ENCODE results near the gene KCNIP4.
"Not testable (repeated sequence)": the region's sequence is repeated elsewhere in the genome, so short reads cannot be mapped to it uniquely, and the experiment has no call there.

Gene KCNIP4

DNA sequence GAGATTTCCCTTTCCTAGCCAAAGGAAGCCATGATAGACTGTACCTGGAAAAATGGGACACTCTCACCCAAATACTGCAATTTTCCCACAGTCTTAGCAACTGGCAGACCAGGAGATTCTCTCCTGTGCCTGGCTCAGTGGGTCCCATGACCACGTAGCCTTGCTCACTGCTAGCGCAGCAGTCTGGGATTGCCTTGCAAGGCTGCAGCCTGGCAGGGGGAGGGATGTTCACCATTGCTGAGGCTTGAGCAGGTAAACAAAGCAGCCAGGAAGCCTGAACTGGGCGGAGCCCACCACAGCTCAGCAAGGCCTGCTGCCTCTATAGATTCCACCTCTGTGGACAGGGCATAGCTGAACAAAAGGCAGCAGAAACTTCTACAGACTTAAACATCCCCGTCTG lies 596.2 kb downstream of the KCNIP4 start:
- not testable (repeated sequence) for H3K4me3 Mint-ChIP-seq; ATAC-seq (ENCODE audit: low read depth); H3K36me3 Mint-ChIP-seq; H3K27ac Mint-ChIP-seq; DNase-seq (ENCODE audit: low spot score in 2 of 2); H3K27me3 Mint-ChIP-seq; H3K4me1 Mint-ChIP-seq
- peaks cover 15% of the 10 kb centered on the region for H3K9me3 Mint-ChIP-seq

DNA sequence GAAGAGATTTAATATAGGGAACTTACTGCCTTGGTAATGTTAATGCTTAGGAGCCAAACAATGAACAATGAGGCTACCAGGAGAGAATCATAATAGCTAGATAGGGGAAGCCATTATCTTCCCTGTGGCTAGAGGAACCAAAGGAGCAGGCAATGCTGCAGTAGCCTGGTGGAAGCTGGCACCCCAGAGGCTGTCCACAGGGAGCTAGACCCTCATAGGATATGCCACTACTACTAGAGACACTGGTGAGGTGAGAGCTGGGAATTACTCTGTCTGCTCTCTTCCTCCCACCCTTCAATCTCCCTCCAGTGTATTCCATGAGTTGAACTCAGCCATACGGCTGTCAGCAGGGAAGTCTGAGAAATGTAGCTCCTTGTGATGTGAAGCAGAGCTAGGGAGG lies 601.4 kb downstream of the KCNIP4 start:
- H3K36me3 Mint-ChIP-seq, result no peaks in the 10 kb centered on the region
- ATAC-seq (ENCODE audit: low read depth), result no peak
- H3K9me3 Mint-ChIP-seq, result peaks cover 5% of the 10 kb centered on the region
- H3K27ac Mint-ChIP-seq, result no peak overlapping the region
- H3K4me3 Mint-ChIP-seq, result no peak overlapping the region
- DNase-seq (ENCODE audit: low spot score in 2 of 2), result no peak
- no peaks in the 10 kb centered on the region for H3K27me3 Mint-ChIP-seq
- H3K4me1 Mint-ChIP-seq, result no peaks in the 10 kb centered on the region

DNA sequence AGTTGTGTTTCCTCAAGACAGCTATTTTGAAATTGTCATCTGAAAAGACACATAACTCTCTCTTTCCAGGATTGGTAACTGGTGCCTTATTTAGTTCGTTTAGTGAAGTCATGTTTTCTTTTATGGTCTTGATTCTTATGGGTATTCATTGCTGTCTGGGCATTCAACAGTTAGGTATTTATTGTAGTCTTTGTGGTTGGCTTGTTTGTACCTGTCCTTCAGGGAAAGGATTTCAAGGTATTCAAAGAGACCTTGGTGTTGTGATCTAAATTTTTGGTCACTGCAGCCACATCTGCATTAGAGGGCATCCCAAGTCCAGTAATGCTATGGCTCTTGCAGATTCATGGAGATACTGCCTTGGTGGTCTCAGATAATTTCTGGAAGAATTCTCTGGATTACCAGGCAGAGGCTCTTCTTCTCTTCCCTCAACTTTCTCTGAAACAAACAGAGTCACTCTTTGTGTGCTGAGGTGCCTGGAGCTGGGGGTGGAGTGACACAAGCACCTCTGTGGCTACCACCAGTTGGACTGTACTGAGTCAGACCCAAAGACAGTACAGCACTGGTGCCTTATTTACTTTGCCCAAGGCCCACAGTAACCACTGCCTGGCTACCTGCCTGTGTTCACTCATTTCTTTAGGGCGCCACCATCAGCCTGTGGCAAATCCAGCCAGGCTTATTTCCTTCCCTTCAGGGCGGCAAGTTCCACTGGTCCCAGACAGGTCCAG lies 620.4 kb downstream of the KCNIP4 start:
- H3K4me1 Mint-ChIP-seq, result no peaks in the 10 kb centered on the region
- ATAC-seq (ENCODE audit: low read depth), result no peak
- no peak for DNase-seq (ENCODE audit: low spot score in 2 of 2)
- no peaks in the 10 kb centered on the region for H3K36me3 Mint-ChIP-seq
- H3K27ac Mint-ChIP-seq, result no peak overlapping the region
- no peaks in the 10 kb centered on the region for H3K27me3 Mint-ChIP-seq
- no peak overlapping the region for H3K4me3 Mint-ChIP-seq
- H3K9me3 Mint-ChIP-seq, result peaks cover 13% of the 10 kb centered on the region

DNA sequence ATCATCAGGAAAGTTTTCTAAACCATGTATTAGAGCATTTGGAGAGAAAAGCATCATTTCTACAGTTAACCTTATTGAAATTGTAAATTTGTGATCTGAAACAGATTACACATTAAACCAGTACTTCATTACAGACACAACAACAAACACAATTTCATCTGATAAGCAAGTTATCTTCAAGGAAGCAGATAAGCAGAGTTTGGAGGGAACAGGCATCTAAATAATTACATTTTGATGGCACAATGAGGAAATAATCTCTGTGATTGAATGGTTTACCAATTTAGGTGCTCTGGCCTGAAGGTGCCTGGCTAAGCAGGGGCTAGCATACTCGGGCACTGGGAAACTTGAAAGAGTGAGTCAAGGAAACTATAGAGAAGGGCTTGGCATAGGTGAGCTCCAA lies 628.5 kb downstream of the KCNIP4 start:
- no peaks in the 10 kb centered on the region for H3K27me3 Mint-ChIP-seq

DNA sequence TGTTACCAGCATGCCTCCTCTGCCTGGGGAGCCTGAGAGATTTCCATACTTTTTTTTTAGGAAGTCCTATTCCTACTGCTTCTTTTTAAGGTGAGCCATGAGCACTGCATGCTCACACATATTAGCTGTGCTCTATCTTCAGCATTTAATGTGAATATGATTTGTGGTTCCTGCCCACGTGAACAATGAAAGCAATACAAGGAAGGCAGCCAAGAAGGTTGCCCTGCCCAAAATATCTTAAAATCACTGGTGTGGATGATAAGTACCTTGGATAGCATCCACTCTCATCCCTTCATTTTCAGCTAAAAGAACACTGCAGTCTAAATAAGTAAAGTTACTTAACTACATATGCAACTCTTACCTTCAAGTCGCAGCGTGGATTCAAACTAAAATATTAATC lies 640.9 kb downstream of the KCNIP4 start:
- H3K36me3 Mint-ChIP-seq, result no peaks in the 10 kb centered on the region
- no peak for DNase-seq (ENCODE audit: low spot score in 2 of 2)
- H3K27me3 Mint-ChIP-seq, result no peaks in the 10 kb centered on the region
- H3K27ac Mint-ChIP-seq, result no peak overlapping the region
- H3K4me3 Mint-ChIP-seq, result no peak overlapping the region
- H3K4me1 Mint-ChIP-seq, result no peaks in the 10 kb centered on the region
- no peak for ATAC-seq (ENCODE audit: low read depth)
- H3K9me3 Mint-ChIP-seq, result peaks cover 8% of the 10 kb centered on the region

More for the DNA sequence above, 628.5 kb downstream of the KCNIP4 start:
- DNase-seq (ENCODE audit: low spot score in 2 of 2) (no peak), ATAC-seq (ENCODE audit: low read depth) (no peak)
- Mint-ChIP-seq H3K9me3 (peaks cover 11% of the 10 kb centered on the region), H3K36me3 (no peaks in the 10 kb centered on the region), H3K4me3 (no peak overlapping the region), H3K4me1 (no peaks in the 10 kb centered on the region), H3K27ac (no peak overlapping the region)

DNA sequence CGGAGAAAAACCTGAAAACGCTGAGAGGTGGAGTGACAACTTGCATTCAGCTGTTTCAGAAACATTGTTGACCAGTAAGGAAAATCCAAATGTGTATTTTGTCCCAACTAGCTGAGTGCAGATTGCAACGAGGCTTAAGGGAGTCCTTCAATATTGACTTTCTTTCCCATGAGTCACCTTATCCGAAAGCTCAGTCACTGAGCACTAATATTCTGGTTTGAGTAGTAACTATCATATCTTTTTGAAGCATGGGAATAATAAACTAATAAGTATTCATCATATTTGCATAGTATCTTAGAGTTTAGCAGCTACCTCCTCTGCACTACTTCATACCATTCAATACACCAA lies 644.1 kb downstream of the KCNIP4 start:
- Mint-ChIP-seq H3K9me3 (peaks cover 8% of the 10 kb centered on the region), H3K4me1 (no peaks in the 10 kb centered on the region), H3K27me3 (no peaks in the 10 kb centered on the region), H3K27ac (no peak overlapping the region), H3K36me3 (no peaks in the 10 kb centered on the region), H3K4me3 (no peak overlapping the region)
- ATAC-seq (ENCODE audit: low read depth) (no peak), DNase-seq (ENCODE audit: low spot score in 2 of 2) (no peak)

DNA sequence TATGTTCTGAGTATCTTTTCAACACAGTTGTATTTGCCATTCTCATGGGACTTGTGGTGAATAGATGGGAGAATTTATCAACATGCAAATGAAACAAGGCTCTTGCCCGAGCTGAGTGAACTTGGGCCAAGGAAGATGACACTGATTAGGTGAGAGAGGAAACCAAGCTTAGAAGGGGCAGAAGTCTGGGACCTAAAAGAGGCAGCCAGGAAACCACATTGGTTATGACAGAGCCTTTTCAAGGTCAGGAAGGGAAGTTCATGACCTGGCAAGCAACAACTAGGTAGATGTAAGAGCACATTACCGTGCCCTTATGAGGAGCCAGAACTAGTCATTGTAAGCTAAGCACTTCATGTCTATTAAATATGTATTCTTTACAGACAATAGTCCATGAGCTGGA lies 658.0 kb downstream of the KCNIP4 start:
- no peak overlapping the region for H3K4me3 Mint-ChIP-seq
- no peaks in the 10 kb centered on the region for H3K27me3 Mint-ChIP-seq
- peaks cover 6% of the 10 kb centered on the region for H3K9me3 Mint-ChIP-seq
- H3K36me3 Mint-ChIP-seq, result no peaks in the 10 kb centered on the region
- ATAC-seq (ENCODE audit: low read depth), result no peak
- H3K27ac Mint-ChIP-seq, result no peak overlapping the region
- DNase-seq (ENCODE audit: low spot score in 2 of 2), result no peak
- no peaks in the 10 kb centered on the region for H3K4me1 Mint-ChIP-seq

DNA sequence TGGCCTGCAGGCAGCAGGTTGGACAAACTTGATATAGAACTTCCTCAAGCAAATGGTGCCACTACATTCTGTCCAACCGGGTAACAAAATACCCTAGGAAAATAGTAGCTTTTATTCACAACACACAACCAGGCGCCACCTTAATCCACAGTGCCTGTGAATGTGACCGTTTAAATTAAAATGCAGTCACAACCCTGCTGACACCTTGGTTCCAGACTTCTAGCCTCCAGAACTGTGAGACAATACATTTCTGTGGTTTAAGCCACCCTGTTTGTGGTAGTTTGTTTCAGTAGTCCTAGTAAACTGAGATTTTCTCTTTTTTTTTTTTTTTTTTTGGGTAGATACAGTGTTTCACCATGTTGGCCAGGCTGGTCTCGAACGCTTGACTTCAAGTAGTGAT lies 672.5 kb downstream of the KCNIP4 start:
- no peak overlapping the region for H3K27ac Mint-ChIP-seq
- ATAC-seq (ENCODE audit: low read depth), result no peak
- H3K9me3 Mint-ChIP-seq, result peaks cover 6% of the 10 kb centered on the region
- no peaks in the 10 kb centered on the region for H3K36me3 Mint-ChIP-seq
- no peak for DNase-seq (ENCODE audit: low spot score in 2 of 2)
- no peaks in the 10 kb centered on the region for H3K4me1 Mint-ChIP-seq
- peaks cover 1% of the 10 kb centered on the region for H3K27me3 Mint-ChIP-seq
- H3K4me3 Mint-ChIP-seq, result no peak overlapping the region

DNA sequence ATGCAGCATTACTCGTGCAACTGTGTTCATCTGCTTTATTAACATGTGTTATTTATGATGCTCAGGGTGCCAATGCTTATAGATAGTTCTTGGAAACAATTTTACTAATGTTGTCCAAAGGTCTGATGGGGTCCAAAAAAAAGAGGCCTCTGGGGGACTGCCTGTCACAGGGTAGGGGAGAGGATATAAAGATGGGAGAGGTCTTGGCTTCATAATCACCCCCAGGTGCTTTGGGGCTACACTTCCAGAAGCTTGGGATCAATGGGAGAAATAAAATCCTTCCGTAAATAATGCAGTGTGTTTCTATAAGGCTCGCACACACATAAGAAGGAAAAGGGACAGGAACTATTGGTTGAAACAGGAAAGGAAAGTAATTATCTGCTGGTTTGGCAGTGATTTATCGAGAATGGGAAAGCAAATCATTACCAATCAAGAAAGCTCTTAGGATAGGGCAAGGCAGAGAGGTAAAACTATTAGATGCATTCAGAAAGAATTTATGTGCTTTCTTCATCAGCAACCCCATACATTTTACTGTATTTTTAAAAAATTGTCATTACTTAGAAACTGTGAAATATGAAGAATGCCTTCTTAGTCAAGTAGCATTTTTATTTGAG lies 677.0 kb downstream of the KCNIP4 start:
- Mint-ChIP-seq H3K9me3 (peaks cover 1% of the 10 kb centered on the region), H3K27ac (no peak overlapping the region), H3K27me3 (peaks cover 1% of the 10 kb centered on the region), H3K36me3 (no peaks in the 10 kb centered on the region), H3K4me3 (no peak overlapping the region), H3K4me1 (no peaks in the 10 kb centered on the region)
- no peak for ATAC-seq (ENCODE audit: low read depth)
- no peak for DNase-seq (ENCODE audit: low spot score in 2 of 2)

DNA sequence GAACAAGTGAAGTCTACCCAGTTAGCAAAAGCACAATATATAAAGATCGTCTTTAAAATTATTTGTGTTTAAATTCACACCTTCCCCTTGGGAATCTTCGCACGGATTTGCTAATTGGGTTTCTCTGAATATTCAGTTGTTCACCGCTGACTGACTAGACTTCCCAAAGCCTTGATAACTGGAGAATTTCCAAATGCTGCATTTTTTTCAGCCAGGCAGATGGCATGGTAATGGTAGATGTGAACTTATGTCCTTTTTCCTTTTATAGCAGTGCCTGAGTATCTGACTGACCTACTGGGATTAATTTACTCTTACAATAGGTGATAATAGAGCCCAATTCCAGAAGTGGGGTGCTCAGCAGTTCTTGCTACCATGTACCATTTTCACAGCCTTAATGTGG lies 700.2 kb downstream of the KCNIP4 start:
- DNase-seq (ENCODE audit: low spot score in 2 of 2), result no peak
- H3K9me3 Mint-ChIP-seq, result no peaks in the 10 kb centered on the region
- no peaks in the 10 kb centered on the region for H3K36me3 Mint-ChIP-seq
- no peaks in the 10 kb centered on the region for H3K27me3 Mint-ChIP-seq
- H3K27ac Mint-ChIP-seq, result no peak overlapping the region
- H3K4me3 Mint-ChIP-seq, result no peak overlapping the region
- H3K4me1 Mint-ChIP-seq, result no peaks in the 10 kb centered on the region
- ATAC-seq (ENCODE audit: low read depth), result no peak

DNA sequence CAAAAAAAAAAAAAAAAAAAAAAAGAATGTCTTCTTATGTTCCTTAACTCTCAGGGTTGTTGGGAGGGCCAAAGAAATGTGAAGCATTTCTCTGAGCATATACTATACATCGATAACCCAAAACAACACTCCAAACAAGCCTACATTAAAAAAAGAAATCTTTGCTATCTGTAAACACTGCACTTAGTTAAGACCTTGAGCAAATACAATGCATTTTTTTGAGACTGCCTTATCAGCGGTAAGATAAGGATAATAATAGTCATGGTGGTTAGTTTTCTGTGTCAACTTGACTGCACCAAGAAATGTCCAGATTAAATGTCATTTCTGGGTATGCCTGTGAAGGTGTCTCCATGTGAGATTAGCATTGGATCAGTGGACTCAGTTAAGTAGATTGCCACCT lies 706.4 kb downstream of the KCNIP4 start:
- Mint-ChIP-seq H3K27me3 (no peaks in the 10 kb centered on the region), H3K9me3 (no peaks in the 10 kb centered on the region), H3K36me3 (no peaks in the 10 kb centered on the region), H3K4me3 (no peak overlapping the region), H3K4me1 (no peaks in the 10 kb centered on the region), H3K27ac (no peak overlapping the region)
- DNase-seq (ENCODE audit: low spot score in 2 of 2) (no peak), ATAC-seq (ENCODE audit: low read depth) (no peak)

DNA sequence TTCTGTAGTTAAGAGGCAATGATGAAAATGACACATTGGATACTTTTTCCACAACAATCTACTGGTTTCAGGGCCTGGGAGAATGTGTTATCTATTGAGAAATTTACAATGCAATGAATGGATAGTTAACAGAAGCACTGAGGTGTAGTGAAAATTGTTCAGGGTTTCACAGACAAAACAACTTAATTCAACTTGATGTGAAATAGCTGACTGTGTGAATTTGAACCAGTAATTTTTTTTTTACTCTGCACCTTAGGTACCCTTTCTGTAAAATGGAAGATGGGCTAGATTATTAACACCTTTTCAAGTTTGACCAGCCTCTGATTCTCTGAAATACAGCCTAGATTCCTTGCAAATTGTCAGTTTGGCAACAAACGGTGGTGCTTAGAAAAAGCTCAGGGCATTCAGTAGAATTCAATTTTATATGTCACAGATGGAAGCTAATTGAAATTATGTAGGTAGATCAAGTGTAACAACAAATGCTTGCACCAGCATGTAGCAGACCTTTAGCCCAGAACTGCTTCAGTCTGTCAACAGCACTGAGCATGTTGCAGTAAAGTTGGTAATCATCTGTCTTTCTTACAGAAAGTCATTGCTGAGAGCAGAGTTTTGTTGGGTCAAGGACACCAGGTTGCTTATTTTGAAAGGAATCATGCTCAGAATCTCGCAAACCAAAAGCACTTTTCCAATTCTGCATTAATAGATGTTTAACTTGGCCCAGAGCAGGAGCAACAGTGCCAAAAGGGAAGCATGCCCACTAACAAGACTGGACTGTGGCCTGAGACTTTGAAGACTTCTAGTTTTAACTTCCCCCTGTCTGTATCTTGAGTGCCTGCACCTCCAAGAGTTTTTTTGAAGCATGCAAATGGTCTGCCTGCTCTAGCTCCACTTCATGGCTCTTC lies 721.7 kb downstream of the KCNIP4 start:
- H3K27me3 Mint-ChIP-seq, result no peaks in the 10 kb centered on the region
- H3K27ac Mint-ChIP-seq, result no peak overlapping the region

DNA sequence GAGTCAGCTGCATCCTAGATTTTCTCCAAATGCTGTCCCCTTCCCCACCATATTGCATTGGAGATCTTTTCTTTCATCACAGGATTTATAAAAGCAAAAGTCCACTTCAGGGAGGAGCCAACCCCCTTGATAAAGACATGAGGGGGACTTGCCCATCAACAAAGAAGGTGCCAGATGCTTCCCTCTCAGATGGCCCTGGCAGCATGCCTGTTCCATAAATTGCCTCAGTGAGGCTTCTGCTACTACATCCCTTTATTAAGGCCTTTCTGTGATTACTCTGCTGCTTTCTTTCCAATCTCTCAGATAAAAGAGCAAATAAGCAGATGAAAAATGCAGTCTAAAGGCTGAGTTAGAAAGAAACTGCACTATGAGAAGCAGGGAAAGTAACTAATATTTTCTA lies 736.7 kb downstream of the KCNIP4 start:
- H3K4me3 Mint-ChIP-seq, result no peak overlapping the region
- H3K27ac Mint-ChIP-seq, result no peak overlapping the region
- DNase-seq (ENCODE audit: low spot score in 2 of 2) (no peak), ATAC-seq (ENCODE audit: low read depth) (no peak)
- peaks cover 3% of the 10 kb centered on the region for H3K9me3 Mint-ChIP-seq
- no peaks in the 10 kb centered on the region for H3K4me1 Mint-ChIP-seq
- no peaks in the 10 kb centered on the region for H3K27me3 Mint-ChIP-seq
- no peaks in the 10 kb centered on the region for H3K36me3 Mint-ChIP-seq

More for the DNA sequence above, 721.7 kb downstream of the KCNIP4 start:
- no peak overlapping the region for H3K4me3 Mint-ChIP-seq
- no peaks in the 10 kb centered on the region for H3K4me1 Mint-ChIP-seq
- DNase-seq (ENCODE audit: low spot score in 2 of 2), result no peak
- ATAC-seq (ENCODE audit: low read depth), result no peak
- H3K36me3 Mint-ChIP-seq, result no peaks in the 10 kb centered on the region
- H3K9me3 Mint-ChIP-seq, result peaks cover 2% of the 10 kb centered on the region

DNA sequence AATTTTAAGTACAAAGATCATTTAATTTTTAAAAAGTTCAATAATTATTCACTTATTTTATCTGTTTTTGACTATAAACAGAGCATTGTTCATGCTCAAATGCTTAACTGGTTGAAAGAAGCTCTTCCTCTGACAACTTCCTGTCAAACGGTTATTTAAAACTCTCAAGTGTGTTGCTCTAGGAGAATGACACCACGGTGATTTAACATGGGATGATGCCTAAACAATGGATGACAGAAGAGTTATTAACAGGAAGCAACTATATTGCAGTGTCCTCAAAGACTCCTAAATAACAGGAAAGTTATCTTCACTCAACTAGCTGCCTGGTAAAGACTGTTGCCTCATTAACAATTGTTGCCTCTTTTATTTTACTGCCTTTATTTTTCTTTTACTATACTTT lies 738.7 kb downstream of the KCNIP4 start:
- Mint-ChIP-seq H3K9me3 (peaks cover 3% of the 10 kb centered on the region), H3K4me1 (no peaks in the 10 kb centered on the region), H3K27me3 (no peaks in the 10 kb centered on the region), H3K4me3 (no peak overlapping the region), H3K36me3 (no peaks in the 10 kb centered on the region), H3K27ac (no peak overlapping the region)
- DNase-seq (ENCODE audit: low spot score in 2 of 2) (no peak), ATAC-seq (ENCODE audit: low read depth) (no peak)

Measured in memory B cell (primary cell).